CD14-positive monocyte (primary cell): Measurements from ENCODE around the gene ZNF451. TPM values are rescaled to one million over a fixed set of nuclear protein-coding genes. Genes with fewer than 3 reads are reported as not detected.

Experiments
- DNase-seq, 3 donors: peaks; one replicate each; pipeline ENCODE4 v3.0.0-alpha.2; 2011 to 2022
- H2AFZ ChIP-seq: 2 replicates; pipeline ENCODE4 v1.6.0; 2012; ENCODE audit warnings: mild to moderate bottlenecking, low read depth, low read length, inconsistent platforms; ENCODE audit not compliant: insufficient read depth, poor library complexity, severe bottlenecking
- H3K27ac ChIP-seq, 2 donors: 1 replicate in 1 of 2; 2 replicates in 1 of 2; pipeline ENCODE4 v1.5.1; 2012 to 2013; ENCODE audit warnings: low read length in 2 of 2, control low read depth in 1 of 2, inconsistent platforms in 1 of 2, low read depth in 1 of 2, mild to moderate bottlenecking in 1 of 2
- H3K27me3 ChIP-seq, 2 donors: one replicate each; pipeline versions ENCODE4 v1.6.0 to v1.6.1; 2011 to 2013; ENCODE audit warnings: low read length in 2 of 2; ENCODE audit not compliant: control insufficient read depth in 2 of 2, insufficient read depth in 2 of 2
- H3K36me3 ChIP-seq, 2 donors: replicated peaks in 1 of 2; 1 replicate in 1 of 2; 2 replicates in 1 of 2; pipeline versions ENCODE4 v1.5.1 to v1.6.1; 2012 to 2013; ENCODE audit warnings: low read length in 2 of 2, control low read depth in 1 of 2, inconsistent platforms in 1 of 2, mild to moderate bottlenecking in 1 of 2; ENCODE audit not compliant: insufficient read depth in 2 of 2, control insufficient read depth in 1 of 2
- H3K4me1 ChIP-seq, 2 donors: 1 replicate in 1 of 2; 2 replicates in 1 of 2; pipeline versions ENCODE4 v1.5.1 to v1.6.1; 2012 to 2013; ENCODE audit warnings: low read length in 2 of 2, control low read depth in 1 of 2, inconsistent platforms in 1 of 2, mild to moderate bottlenecking in 1 of 2, moderate library complexity in 1 of 2; ENCODE audit not compliant: insufficient read depth in 2 of 2, control insufficient read depth in 1 of 2
- H3K4me2 ChIP-seq: replicated peaks from 2 replicates; pipeline ENCODE3; 2012; ENCODE audit warnings: low read length, moderate library complexity, mild to moderate bottlenecking; ENCODE audit not compliant: poor library complexity, severe bottlenecking; ENCODE audit errors: extremely low read depth
- H3K4me3 ChIP-seq, 3 experiments: fragments of 200-600 bp in 1 of 3; sonication (generic) in 1 of 3; replicated peaks in 1 of 3; 1 replicate in 2 of 3; 2 replicates in 1 of 3; pipeline ENCODE4 v1.5.1; 2011 to 2013; ENCODE audit warnings: low read length in 3 of 3, mild to moderate bottlenecking in 3 of 3, control low read depth in 2 of 3, low read depth in 2 of 3, inconsistent platforms in 1 of 3, moderate library complexity in 1 of 3
- H3K79me2 ChIP-seq: 2 replicates; pipeline ENCODE4 v1.6.0; 2012; ENCODE audit warnings: mild to moderate bottlenecking, control low read depth, inconsistent platforms, low read length, moderate library complexity; ENCODE audit not compliant: insufficient read depth
- H3K9ac ChIP-seq: 2 replicates; pipeline ENCODE4 v1.6.0; 2017; ENCODE audit warnings: low read length, mild to moderate bottlenecking; ENCODE audit not compliant: insufficient read depth, poor library complexity, severe bottlenecking
- H3K9me3 ChIP-seq, 2 donors: replicated peaks in 1 of 2; 1 replicate in 1 of 2; 2 replicates in 1 of 2; pipeline versions ENCODE4 v1.5.1 to v1.6.1; 2012 to 2013; ENCODE audit warnings: low read length in 2 of 2, control low read depth in 1 of 2; ENCODE audit not compliant: control insufficient read depth in 1 of 2, insufficient read depth in 1 of 2
- H4K20me1 ChIP-seq: 2 replicates; pipeline ENCODE4 v1.6.0; 2012; ENCODE audit warnings: mild to moderate bottlenecking, low read length, control low read depth, moderate library complexity; ENCODE audit not compliant: insufficient read depth
- H3K27ac Mint-ChIP-seq, 7 donors: one replicate each; pipeline ENCODE4 v1.8.0; 2020; ENCODE audit warnings: mild to moderate bottlenecking in 7 of 7, mixed read lengths in 7 of 7, moderate library complexity in 6 of 7, inconsistent platforms in 2 of 7
- H3K27me3 Mint-ChIP-seq, 3 donors: one replicate each; pipeline ENCODE4 v1.8.0; 2021 to 2022; ENCODE audit warnings: low read depth in 3 of 3, mild to moderate bottlenecking in 3 of 3, mixed read lengths in 3 of 3, moderate library complexity in 3 of 3, inconsistent platforms in 1 of 3
- H3K36me3 Mint-ChIP-seq, 2 donors: one replicate each; pipeline ENCODE4 v1.8.0; 2020; ENCODE audit warnings: mixed read lengths in 2 of 2, inconsistent platforms in 1 of 2, mild to moderate bottlenecking in 1 of 2
- H3K4me1 Mint-ChIP-seq: one replicate; pipeline ENCODE4 v1.8.0; 2020; ENCODE audit warnings: mild to moderate bottlenecking, mixed read lengths
- H3K4me3 Mint-ChIP-seq, 2 donors: one replicate each; pipeline ENCODE4 v1.8.0; 2020; ENCODE audit warnings: mild to moderate bottlenecking in 2 of 2, mixed read lengths in 2 of 2, moderate library complexity in 1 of 2
- H3K9me3 Mint-ChIP-seq, 7 donors: one replicate each; pipeline ENCODE4 v1.8.0; 2020 to 2022; ENCODE audit warnings: mixed read lengths in 7 of 7, mild to moderate bottlenecking in 6 of 7, moderate library complexity in 6 of 7, inconsistent platforms in 2 of 7
- CTCF ChIP-seq: fragments of 200-600 bp; IDR thresholded peaks from one replicate; pipeline ENCODE4 v1.8.0; 2022; ENCODE audit warnings: antibody characterized with exemption, mild to moderate bottlenecking
- WGBS: methylation state at CpG from one replicate; pipeline ENCODE4 v1.1.5; 2013; ENCODE audit warnings: missing lambda C conversion rate; ENCODE audit not compliant: insufficient coverage; 5-methylcytosine and 5-hydroxymethylcytosine counted together
- intact Hi-C, 2 donors: fragments of 100-400 bp; cut with micrococcal nuclease; formaldehyde crosslinking; loops; one replicate each; pipeline versions ENCODE4 v1.15.0 to v1.15.1; 2023
- polyA plus RNA-seq, 3 donors: library from polyadenylated mRNA; depleted of rRNA in 1 of 3; unstranded in 2 of 3; stranded (reverse) in 1 of 3; fragments of 300-500 nt in 2 of 3; fragments of >200 nt in 1 of 3; fragmentation: Illumina TruSeq in 2 of 3; gene quantifications; 1 replicate in 2 of 3; 2 replicates in 1 of 3; pipeline ENCODE4 v1.2.3, GENCODE V29; 2012 to 2021

Gene ZNF451
- polyA plus RNA-seq, 3 donors = 7.9 to 22.0 (median 19.1) TPM

- Mint-ChIP-seq H3K4me3 (no peak overlapping the region), H3K27ac (no peak overlapping the region), H3K36me3 (peaks cover 0 to 3% of the 10 kb centered on the region in 2 donors), H3K9me3 (peaks cover 0 to 1% (median 0%) of the 10 kb centered on the region in 7 donors), H3K4me1 (peaks cover 20% of the 10 kb centered on the region), H3K27me3 (peaks cover 6 to 10% (median 7%) of the 10 kb centered on the region in 3 donors)
- peaks cover 8% of the 10 kb centered on the region for H3K79me2 ChIP-seq
- peaks cover 8 to 15% of the 10 kb centered on the region in 2 donors for H3K4me1 ChIP-seq
- intact Hi-C loops = no loop called here
- peak overlapping the region; percentile 88 for H3K4me2 ChIP-seq
- no peak overlapping the region for H3K9ac ChIP-seq
- H3K9me3 ChIP-seq = no peaks in the 10 kb centered on the region
- H3K27ac ChIP-seq = no peak overlapping the region
- no CpG with 5 or more reads among the region's 5 CpGs for WGBS
- DNase-seq = no peak
- no peaks in the 10 kb centered on the region for H4K20me1 ChIP-seq
- no peaks in the 10 kb centered on the region for H3K36me3 ChIP-seq
- peak overlapping the region in 1 of 3 experiments; percentile 82 for H3K4me3 ChIP-seq
- peaks cover 4 to 12% of the 10 kb centered on the region in 2 donors for H3K27me3 ChIP-seq
- no peak overlapping the region for H2AFZ ChIP-seq
- no peak for TF ChIP-seq CTCF
Observed at GRCh38 chr6:57173886-57174510, 84.0 kb downstream of the ZNF451 start.

- Histone ChIP-seq H3K9ac (no peak overlapping the region), H3K79me2 (peaks cover 8% of the 10 kb centered on the region), H3K4me3 (no peak overlapping the region), H2AFZ (no peak overlapping the region), H3K27ac (no peak overlapping the region), H3K9me3 (no peaks in the 10 kb centered on the region), H3K4me2 (no peak overlapping the region), H3K36me3 (no peaks in the 10 kb centered on the region), H3K27me3 (peaks cover 4 to 12% of the 10 kb centered on the region in 2 donors), H4K20me1 (no peaks in the 10 kb centered on the region), H3K4me1 (peaks cover 8 to 15% of the 10 kb centered on the region in 2 donors)
- no peak for TF ChIP-seq CTCF
- H3K36me3 Mint-ChIP-seq = peaks cover 0 to 3% of the 10 kb centered on the region in 2 donors
- peaks cover 20% of the 10 kb centered on the region for H3K4me1 Mint-ChIP-seq
- peaks cover 6 to 10% (median 7%) of the 10 kb centered on the region in 3 donors for H3K27me3 Mint-ChIP-seq
- no CpG with 5 or more reads among the region's 3 CpGs for WGBS
- H3K9me3 Mint-ChIP-seq = peaks cover 0 to 1% (median 0%) of the 10 kb centered on the region in 7 donors
- no peak overlapping the region for H3K27ac Mint-ChIP-seq
- no peak overlapping the region for H3K4me3 Mint-ChIP-seq
- no peak for DNase-seq
- intact Hi-C loops = no loop called here
Observed at GRCh38 chr6:57174511-57174907, 84.5 kb downstream of the ZNF451 start.
